GM23338 (cell line): ENCODE measurements around the gene SRP14. TPM values are rescaled to one million over a fixed set of nuclear protein-coding genes. Genes with fewer than 3 reads are reported as not detected.

ENCODE experiments used
- ATAC-seq: fragments of 200-7000 bp; cut with Tn5 transposase; 3 replicates; pipeline ENCODE4 v1.9.1; 2020
- DNase-seq: peaks from one replicate; pipeline ENCODE4 v3.0.0-alpha.2; 2015; ENCODE audit warnings: low spot score
- H2AFZ ChIP-seq: fragments of 200-600 bp; sonication (generic); 2 replicates; pipeline ENCODE4 v1.8.0; 2016; ENCODE audit warnings: antibody characterized with exemption, mild to moderate bottlenecking, moderate library complexity
- H3F3A ChIP-seq: fragments of 200-600 bp; sonication (generic); replicated peaks from 2 replicates; pipeline ENCODE4 v1.8.0; 2017; ENCODE audit warnings: antibody characterized with exemption, mixed run types, low read depth
- H3K27ac ChIP-seq: fragments of 200-600 bp; sonication (generic); 2 replicates; pipeline ENCODE4 v1.6.1; 2016; ENCODE audit warnings: low read depth
- H3K27me3 ChIP-seq: fragments of 200-600 bp; sonication (generic); 2 replicates; pipeline ENCODE4 v1.8.0; 2016; ENCODE audit warnings: mild to moderate bottlenecking, mixed run types, moderate library complexity; ENCODE audit not compliant: insufficient read depth
- H3K36me3 ChIP-seq: fragments of 200-600 bp; sonication (generic); 2 replicates; pipeline ENCODE4 v1.8.0; 2016; ENCODE audit warnings: mild to moderate bottlenecking; ENCODE audit not compliant: insufficient read depth
- H3K4me1 ChIP-seq: fragments of 200-600 bp; sonication (generic); 2 replicates; pipeline ENCODE4 v1.8.0; 2016; ENCODE audit warnings: mild to moderate bottlenecking, moderate library complexity; ENCODE audit not compliant: insufficient read depth
- H3K4me2 ChIP-seq: fragments of 200-600 bp; sonication (generic); 2 replicates; pipeline ENCODE4 v1.7.1; 2017; ENCODE audit warnings: mixed run types
- H3K4me3 ChIP-seq: fragments of 200-600 bp; sonication (generic); 2 replicates; pipeline ENCODE4 v1.6.1; 2016; ENCODE audit warnings: mixed run types
- H3K79me2 ChIP-seq: fragments of 200-600 bp; sonication (generic); replicated peaks from 2 replicates; pipeline ENCODE4 v1.8.0; 2017; ENCODE audit warnings: mild to moderate bottlenecking; ENCODE audit not compliant: insufficient read depth
- H3K9me2 ChIP-seq: fragments of 200-600 bp; sonication (generic); 2 replicates; pipeline ENCODE4 v1.8.0; 2017; ENCODE audit not compliant: insufficient read depth
- H4K20me1 ChIP-seq: fragments of 200-600 bp; sonication (generic); replicated peaks from 2 replicates; pipeline ENCODE4 v1.8.0; 2017; ENCODE audit warnings: mild to moderate bottlenecking; ENCODE audit not compliant: insufficient read depth
- H3K27ac Mint-ChIP-seq: 2 replicates; pipeline ENCODE4 v1.8.0; 2020; ENCODE audit warnings: inconsistent platforms, mild to moderate bottlenecking, moderate library complexity, mixed read lengths
- H3K27me3 Mint-ChIP-seq: 3 replicates; pipeline ENCODE4 v1.8.0; 2022; ENCODE audit warnings: low read depth, mild to moderate bottlenecking, moderate library complexity, mixed read lengths, inconsistent platforms; ENCODE audit not compliant: insufficient read depth, poor library complexity
- H3K36me3 Mint-ChIP-seq: 3 replicates; pipeline ENCODE4 v1.8.0; 2021; ENCODE audit warnings: low read depth, mild to moderate bottlenecking, inconsistent platforms, moderate library complexity, mixed read lengths
- H3K4me1 Mint-ChIP-seq: 3 replicates; pipeline ENCODE4 v1.8.0; 2020; ENCODE audit warnings: mild to moderate bottlenecking, inconsistent platforms, mixed read lengths
- H3K4me3 Mint-ChIP-seq: 3 replicates; pipeline ENCODE4 v1.8.0; 2021; ENCODE audit warnings: moderate library complexity, mild to moderate bottlenecking, inconsistent platforms, mixed read lengths
- H3K9me3 Mint-ChIP-seq: 3 replicates; pipeline ENCODE4 v1.8.0; 2020; ENCODE audit warnings: moderate library complexity, mild to moderate bottlenecking, inconsistent platforms, mixed read lengths
- EZH2 ChIP-seq: fragments of 200-600 bp; sonication (generic); IDR thresholded peaks from one replicate; pipeline ENCODE4 v1.8.0; 2017; ENCODE audit warnings: antibody characterized with exemption, mild to moderate bottlenecking, low read depth; ENCODE audit not compliant: unreplicated experiment
- POLR2AphosphoS5 ChIP-seq: IDR thresholded peaks from 2 replicates; pipeline ENCODE4 v1.6.1; 2016; ENCODE audit warnings: antibody characterized with exemption, low read depth
- REST ChIP-seq: IDR thresholded peaks from one replicate; pipeline ENCODE4 v1.6.1; 2018; ENCODE audit warnings: antibody characterized with exemption; ENCODE audit not compliant: unreplicated experiment
- polyA plus RNA-seq: library from polyadenylated mRNA; unstranded; fragments of >200 nt; fragmentation: Nextera tagmentation; extraction: Ambion mirVana; gene quantifications from 2 replicates; pipeline ENCODE4 v1.2.1, GENCODE V29; 2016
- total RNA-seq: library from RNA; depleted of rRNA; stranded (reverse); fragments of >200 nt; shearing (Covaris generic); gene quantifications from 2 replicates; pipeline ENCODE4 v1.2.3, GENCODE V29; 2014
- TF ChIP-seq, protein P1 (sequence below): fragments of 250-450 bp; sonication (Bioruptor Pico); IDR thresholded peaks from 2 replicates; pipeline ENCODE4 v1.5.0; 2020; ENCODE audit warnings: mild to moderate bottlenecking, moderate library complexity
- TF ChIP-seq, protein P2 (sequence below), 2 experiments: fragments of 200-600 bp in 1 of 2; sonication (generic) in 1 of 2; conservative IDR thresholded peaks; 2 replicates each; pipeline versions ENCODE4 v1.5.1 to v1.6.1; 2016 to 2017; ENCODE audit warnings: antibody characterized with exemption in 2 of 2, low read depth in 2 of 2, mild to moderate bottlenecking in 2 of 2, moderate library complexity in 1 of 2

SRP14 gene
- total and polyA plus RNA-seq, 2 experiments from 2014 or later = 249 to 1,412 TPM

DNA sequence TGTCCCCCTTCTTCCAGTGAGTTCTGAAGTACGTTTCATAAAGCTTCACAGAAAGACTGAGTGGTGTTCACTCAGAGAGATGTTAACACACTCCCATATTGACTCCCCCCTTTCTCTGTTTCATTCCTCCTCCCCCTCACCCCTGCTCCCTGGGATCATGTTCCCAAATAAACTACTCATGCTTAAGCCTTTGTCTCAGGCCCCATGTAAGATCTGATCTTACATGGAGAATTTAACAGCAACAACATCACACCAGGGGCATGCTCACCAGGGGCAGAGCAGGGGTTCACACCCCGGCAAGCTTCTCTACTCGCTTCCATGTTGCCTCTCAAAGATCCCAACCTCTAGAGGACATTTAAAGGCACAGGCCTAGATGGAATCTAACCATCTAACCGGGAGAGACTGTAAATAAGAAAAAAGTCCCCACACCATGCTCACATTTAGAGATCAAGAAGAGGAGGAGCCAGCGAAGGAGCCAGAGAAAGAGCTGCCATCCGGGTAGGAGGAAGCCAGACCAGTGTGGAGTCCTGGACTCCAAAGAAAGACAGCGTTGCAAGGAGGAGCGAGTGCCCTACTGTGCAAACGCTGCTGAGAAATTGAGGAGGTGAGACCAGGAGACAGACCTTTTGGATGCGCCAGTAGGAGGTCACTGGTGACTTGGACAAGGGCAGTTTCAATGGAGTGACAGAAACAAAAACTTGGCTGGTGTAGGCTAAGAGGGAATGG, 21.4 kb upstream of the SRP14 start (continued):
- TF ChIP-seq, protein P1, sequence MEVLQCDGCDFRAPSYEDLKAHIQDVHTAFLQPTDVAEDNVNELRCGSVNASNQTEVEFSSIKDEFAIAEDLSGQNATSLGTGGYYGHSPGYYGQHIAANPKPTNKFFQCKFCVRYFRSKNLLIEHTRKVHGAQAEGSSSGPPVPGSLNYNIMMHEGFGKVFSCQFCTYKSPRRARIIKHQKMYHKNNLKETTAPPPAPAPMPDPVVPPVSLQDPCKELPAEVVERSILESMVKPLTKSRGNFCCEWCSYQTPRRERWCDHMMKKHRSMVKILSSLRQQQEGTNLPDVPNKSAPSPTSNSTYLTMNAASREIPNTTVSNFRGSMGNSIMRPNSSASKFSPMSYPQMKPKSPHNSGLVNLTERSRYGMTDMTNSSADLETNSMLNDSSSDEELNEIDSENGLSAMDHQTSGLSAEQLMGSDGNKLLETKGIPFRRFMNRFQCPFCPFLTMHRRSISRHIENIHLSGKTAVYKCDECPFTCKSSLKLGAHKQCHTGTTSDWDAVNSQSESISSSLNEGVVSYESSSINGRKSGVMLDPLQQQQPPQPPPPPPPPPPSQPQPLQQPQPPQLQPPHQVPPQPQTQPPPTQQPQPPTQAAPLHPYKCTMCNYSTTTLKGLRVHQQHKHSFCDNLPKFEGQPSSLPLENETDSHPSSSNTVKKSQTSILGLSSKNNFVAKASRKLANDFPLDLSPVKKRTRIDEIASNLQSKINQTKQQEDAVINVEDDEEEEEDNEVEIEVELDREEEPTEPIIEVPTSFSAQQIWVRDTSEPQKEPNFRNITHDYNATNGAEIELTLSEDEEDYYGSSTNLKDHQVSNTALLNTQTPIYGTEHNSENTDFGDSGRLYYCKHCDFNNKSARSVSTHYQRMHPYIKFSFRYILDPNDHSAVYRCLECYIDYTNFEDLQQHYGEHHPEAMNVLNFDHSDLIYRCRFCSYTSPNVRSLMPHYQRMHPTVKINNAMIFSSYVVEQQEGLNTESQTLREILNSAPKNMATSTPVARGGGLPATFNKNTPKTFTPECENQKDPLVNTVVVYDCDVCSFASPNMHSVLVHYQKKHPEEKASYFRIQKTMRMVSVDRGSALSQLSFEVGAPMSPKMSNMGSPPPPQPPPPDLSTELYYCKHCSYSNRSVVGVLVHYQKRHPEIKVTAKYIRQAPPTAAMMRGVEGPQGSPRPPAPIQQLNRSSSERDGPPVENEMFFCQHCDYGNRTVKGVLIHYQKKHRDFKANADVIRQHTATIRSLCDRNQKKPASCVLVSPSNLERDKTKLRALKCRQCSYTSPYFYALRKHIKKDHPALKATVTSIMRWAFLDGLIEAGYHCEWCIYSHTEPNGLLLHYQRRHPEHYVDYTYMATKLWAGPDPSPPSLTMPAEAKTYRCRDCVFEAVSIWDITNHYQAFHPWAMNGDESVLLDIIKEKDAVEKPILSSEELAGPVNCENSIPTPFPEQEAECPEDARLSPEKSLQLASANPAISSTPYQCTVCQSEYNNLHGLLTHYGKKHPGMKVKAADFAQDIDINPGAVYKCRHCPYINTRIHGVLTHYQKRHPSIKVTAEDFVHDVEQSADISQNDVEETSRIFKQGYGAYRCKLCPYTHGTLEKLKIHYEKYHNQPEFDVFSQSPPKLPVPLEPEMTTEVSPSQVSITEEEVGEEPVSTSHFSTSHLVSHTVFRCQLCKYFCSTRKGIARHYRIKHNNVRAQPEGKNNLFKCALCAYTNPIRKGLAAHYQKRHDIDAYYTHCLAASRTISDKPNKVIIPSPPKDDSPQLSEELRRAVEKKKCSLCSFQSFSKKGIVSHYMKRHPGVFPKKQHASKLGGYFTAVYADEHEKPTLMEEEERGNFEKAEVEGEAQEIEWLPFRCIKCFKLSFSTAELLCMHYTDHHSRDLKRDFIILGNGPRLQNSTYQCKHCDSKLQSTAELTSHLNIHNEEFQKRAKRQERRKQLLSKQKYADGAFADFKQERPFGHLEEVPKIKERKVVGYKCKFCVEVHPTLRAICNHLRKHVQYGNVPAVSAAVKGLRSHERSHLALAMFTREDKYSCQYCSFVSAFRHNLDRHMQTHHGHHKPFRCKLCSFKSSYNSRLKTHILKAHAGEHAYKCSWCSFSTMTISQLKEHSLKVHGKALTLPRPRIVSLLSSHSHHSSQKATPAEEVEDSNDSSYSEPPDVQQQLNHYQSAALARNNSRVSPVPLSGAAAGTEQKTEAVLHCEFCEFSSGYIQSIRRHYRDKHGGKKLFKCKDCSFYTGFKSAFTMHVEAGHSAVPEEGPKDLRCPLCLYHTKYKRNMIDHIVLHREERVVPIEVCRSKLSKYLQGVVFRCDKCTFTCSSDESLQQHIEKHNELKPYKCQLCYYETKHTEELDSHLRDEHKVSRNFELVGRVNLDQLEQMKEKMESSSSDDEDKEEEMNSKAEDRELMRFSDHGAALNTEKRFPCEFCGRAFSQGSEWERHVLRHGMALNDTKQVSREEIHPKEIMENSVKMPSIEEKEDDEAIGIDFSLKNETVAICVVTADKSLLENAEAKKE (CRISPR knock-in tag) = no peak
- no peak for TF ChIP-seq EZH2
- no peak for TF ChIP-seq REST
- TF ChIP-seq POLR2AphosphoS5 = no peak

DNA sequence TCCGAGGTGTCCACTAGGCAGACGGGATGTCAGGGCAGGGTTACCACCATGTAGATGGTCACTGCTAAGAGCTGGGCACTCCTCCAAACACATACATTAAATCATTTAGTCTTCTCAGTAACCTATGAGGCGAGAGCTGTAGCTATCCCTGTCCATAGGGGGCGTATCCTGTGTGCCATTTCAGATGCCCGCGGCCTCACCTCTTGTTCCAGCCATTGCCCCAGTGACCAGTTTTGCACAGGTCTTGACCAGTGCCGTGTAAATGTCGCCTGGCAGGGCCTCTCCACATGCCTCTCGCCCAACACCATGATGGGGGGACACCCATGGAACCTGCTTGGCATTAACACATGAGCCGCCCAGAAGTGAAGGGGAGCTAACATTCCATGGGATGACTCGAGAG, 20.8 kb upstream of the SRP14 start:
- Histone ChIP-seq H2AFZ (no peak overlapping the region), H3K36me3 (no peaks in the 10 kb centered on the region), H4K20me1 (no peaks in the 10 kb centered on the region), H3K27ac (no peak overlapping the region), H3K4me3 (no peak overlapping the region), H3K9me2 (no peaks in the 10 kb centered on the region), H3K4me1 (no peaks in the 10 kb centered on the region; the same call in 1 of the 2 replicates), H3K27me3 (no peaks in the 10 kb centered on the region), H3K4me2 (no peak overlapping the region), H3K79me2 (no peaks in the 10 kb centered on the region), H3F3A (no peaks in the 10 kb centered on the region)
- peaks cover 4% of the 10 kb centered on the region for H3K27me3 Mint-ChIP-seq
- peak; percentile 37 for DNase-seq
- no peaks in the 10 kb centered on the region for H3K9me3 Mint-ChIP-seq
- no peak for TF ChIP-seq POLR2AphosphoS5
- TF ChIP-seq, protein P2, sequence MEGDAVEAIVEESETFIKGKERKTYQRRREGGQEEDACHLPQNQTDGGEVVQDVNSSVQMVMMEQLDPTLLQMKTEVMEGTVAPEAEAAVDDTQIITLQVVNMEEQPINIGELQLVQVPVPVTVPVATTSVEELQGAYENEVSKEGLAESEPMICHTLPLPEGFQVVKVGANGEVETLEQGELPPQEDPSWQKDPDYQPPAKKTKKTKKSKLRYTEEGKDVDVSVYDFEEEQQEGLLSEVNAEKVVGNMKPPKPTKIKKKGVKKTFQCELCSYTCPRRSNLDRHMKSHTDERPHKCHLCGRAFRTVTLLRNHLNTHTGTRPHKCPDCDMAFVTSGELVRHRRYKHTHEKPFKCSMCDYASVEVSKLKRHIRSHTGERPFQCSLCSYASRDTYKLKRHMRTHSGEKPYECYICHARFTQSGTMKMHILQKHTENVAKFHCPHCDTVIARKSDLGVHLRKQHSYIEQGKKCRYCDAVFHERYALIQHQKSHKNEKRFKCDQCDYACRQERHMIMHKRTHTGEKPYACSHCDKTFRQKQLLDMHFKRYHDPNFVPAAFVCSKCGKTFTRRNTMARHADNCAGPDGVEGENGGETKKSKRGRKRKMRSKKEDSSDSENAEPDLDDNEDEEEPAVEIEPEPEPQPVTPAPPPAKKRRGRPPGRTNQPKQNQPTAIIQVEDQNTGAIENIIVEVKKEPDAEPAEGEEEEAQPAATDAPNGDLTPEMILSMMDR (conservative IDR thresholded peaks at IDR 0.05; ENCODE audit: low read depth in 2 of 2) = peak; percentile 38 to 58
- peak; percentile 30 for ATAC-seq
- H3K27ac Mint-ChIP-seq = no peak overlapping the region
- H3K36me3 Mint-ChIP-seq = no peaks in the 10 kb centered on the region; the same call in 2 of the 3 replicates
- peaks cover 24% of the 10 kb centered on the region for H3K4me1 Mint-ChIP-seq
- no peak overlapping the region for H3K4me3 Mint-ChIP-seq
